GM19239 (cell line): ENCODE data around the gene OSM.

ENCODE experiments used
- DNase-seq: peaks from one replicate; pipeline ENCODE4 v3.0.0; 2011; ENCODE audit warnings: low spot score; ENCODE audit not compliant: insufficient read length
- FAIRE-seq: peaks from 2 replicates; lab custom pipeline; 2011; peaks lifted over from hg19 to GRCh38; lab: Jason Lieb, UNC

OSM gene

GRCh38 chr22:30299322-30299721, 32.7 kb upstream of the OSM start:
- DNase-seq (no peak), FAIRE-seq (no peak)

GRCh38 chr22:30297991-30298701, 31.5 kb upstream of the OSM start:
- DNase-seq, result no peak
- FAIRE-seq, result no peak

GRCh38 chr22:30297276-30297990, 30.8 kb upstream of the OSM start:
- DNase-seq (no peak), FAIRE-seq (no peak)

- FAIRE-seq (no peak), DNase-seq (no peak)
Measured at GRCh38 chr22:30296833-30297232, 30.2 kb upstream of the OSM start.

GRCh38 chr22:30296324-30296723, 29.7 kb upstream of the OSM start:
- no peak for FAIRE-seq
- DNase-seq, result no peak

GRCh38 chr22:30295576-30295975, 28.9 kb upstream of the OSM start:
- DNase-seq (no peak), FAIRE-seq (no peak)

GRCh38 chr22:30294830-30295229, 28.2 kb upstream of the OSM start:
- FAIRE-seq (no peak), DNase-seq (no peak)

- DNase-seq, result no peak
- FAIRE-seq, result no peak
Measured at GRCh38 chr22:30294066-30294465, 27.4 kb upstream of the OSM start.

GRCh38 chr22:30293026-30293425, 26.4 kb upstream of the OSM start:
- no peak for DNase-seq
- no peak for FAIRE-seq

GRCh38 chr22:30292069-30292970, 25.7 kb upstream of the OSM start:
- FAIRE-seq (no peak), DNase-seq (no peak)

- DNase-seq, result no peak
- FAIRE-seq, result no peak
Measured at GRCh38 chr22:30291058-30291892, 24.6 kb upstream of the OSM start.

- FAIRE-seq, result peak; percentile 91
Measured at GRCh38 chr22:30290342-30291057, 23.8 kb upstream of the OSM start.

GRCh38 chr22:30289980-30290313, 23.3 kb upstream of the OSM start:
- DNase-seq (peak; percentile 33), FAIRE-seq (no peak)

More at GRCh38 chr22:30290342-30291057, 23.8 kb upstream of the OSM start:
- DNase-seq, result peak; percentile 37

- peak; percentile 90 for DNase-seq
- peak; percentile 95 for FAIRE-seq
Measured at GRCh38 chr22:30289141-30289979, 22.7 kb upstream of the OSM start, which contains the start of gene CASTOR1. Gene CASTOR1, minus strand, starts transcription at chr22:30289505. Its CDS starts 8 bp downstream, at chr22:30289497.

GRCh38 chr22:30288419-30289140, 21.9 kb upstream of the OSM start:
- FAIRE-seq (peak; percentile 68), DNase-seq (no peak)

- FAIRE-seq, result peak; percentile 93
- peak; percentile 76 for DNase-seq
Measured at GRCh38 chr22:30287648-30288418, 21.2 kb upstream of the OSM start.
